Progenitor cell of endocrine pancreas (in vitro differentiated cells): ENCODE measurements around the gene HOXB9. TPM values are rescaled to one million over a fixed set of nuclear protein-coding genes. Genes with fewer than 3 reads are reported as not detected.

Experiments used
- DNase-seq: peaks from one replicate; pipeline ENCODE4 v3.0.0; 2021; ENCODE audit warnings: low spot score; ENCODE audit not compliant: unreplicated experiment
- H3K27ac Mint-ChIP-seq: 2 replicates; pipeline ENCODE4 v1.8.0; 2021; ENCODE audit warnings: mild to moderate bottlenecking, moderate library complexity, mixed read lengths
- H3K27me3 Mint-ChIP-seq: 2 replicates; pipeline ENCODE4 v1.8.0; 2021; ENCODE audit warnings: mixed read lengths
- H3K36me3 Mint-ChIP-seq: 2 replicates; pipeline ENCODE4 v1.8.0; 2022; ENCODE audit warnings: mixed read lengths; ENCODE audit not compliant: insufficient read depth
- H3K4me1 Mint-ChIP-seq: 2 replicates; pipeline ENCODE4 v1.8.0; 2021; ENCODE audit warnings: low read depth, mixed read lengths
- H3K4me3 Mint-ChIP-seq: 2 replicates; pipeline ENCODE4 v1.8.0; 2021; ENCODE audit warnings: low read depth, mild to moderate bottlenecking, moderate library complexity, mixed read lengths
- H3K9me3 Mint-ChIP-seq: 2 replicates; pipeline ENCODE4 v1.8.0; 2021; ENCODE audit warnings: low read depth, mixed read lengths
- CTCF ChIP-seq: fragments of 200-600 bp; sonication (generic); IDR thresholded peaks from one replicate; pipeline ENCODE4 v1.5.0; 2021; ENCODE audit warnings: antibody characterized with exemption, mild to moderate bottlenecking; ENCODE audit not compliant: unreplicated experiment
- total RNA-seq: library from RNA; stranded (reverse); gene quantifications from 2 replicates; pipeline ENCODE4 v1.2.1, GENCODE V29; 2021

HOXB9 gene
- total RNA-seq, 1 donor from 2014 or later, result not detected

GRCh38 chr17:48628649-48629410, 2.7 kb upstream of the HOXB9 start:
- TF ChIP-seq CTCF, result no peak
- no peak for DNase-seq
- peaks cover 4% of the 10 kb centered on the region for H3K4me1 Mint-ChIP-seq
- H3K27me3 Mint-ChIP-seq, result peaks cover 93% of the 10 kb centered on the region
- no peak overlapping the region for H3K4me3 Mint-ChIP-seq
- H3K27ac Mint-ChIP-seq, result no peak overlapping the region
- no peaks in the 10 kb centered on the region for H3K9me3 Mint-ChIP-seq
- no peaks in the 10 kb centered on the region for H3K36me3 Mint-ChIP-seq

- H3K4me1 Mint-ChIP-seq, result peaks cover 4% of the 10 kb centered on the region
- H3K9me3 Mint-ChIP-seq, result no peaks in the 10 kb centered on the region
- peaks cover 93% of the 10 kb centered on the region for H3K27me3 Mint-ChIP-seq
- no peak overlapping the region for H3K27ac Mint-ChIP-seq
- no peak for TF ChIP-seq CTCF
- no peak overlapping the region for H3K4me3 Mint-ChIP-seq
- DNase-seq, result no peak
- no peaks in the 10 kb centered on the region for H3K36me3 Mint-ChIP-seq
Measured at GRCh38 chr17:48627623-48628521, 1.7 kb upstream of the HOXB9 start.

GRCh38 chr17:48627118-48627597, 1.0 kb upstream of the HOXB9 start:
- no peak overlapping the region for H3K4me3 Mint-ChIP-seq
- H3K27ac Mint-ChIP-seq, result no peak overlapping the region
- H3K36me3 Mint-ChIP-seq, result no peaks in the 10 kb centered on the region
- H3K27me3 Mint-ChIP-seq, result peaks cover 93% of the 10 kb centered on the region
- H3K9me3 Mint-ChIP-seq, result no peaks in the 10 kb centered on the region
- TF ChIP-seq CTCF, result no peak
- DNase-seq, result no peak
- peaks cover 4% of the 10 kb centered on the region for H3K4me1 Mint-ChIP-seq

GRCh38 chr17:48625495-48626244, 488 bp downstream of the HOXB9 start:
- Mint-ChIP-seq H3K9me3 (no peaks in the 10 kb centered on the region), H3K27ac (no peak overlapping the region), H3K36me3 (no peaks in the 10 kb centered on the region), H3K4me3 (no peak overlapping the region), H3K4me1 (peaks cover 4% of the 10 kb centered on the region), H3K27me3 (peaks cover 93% of the 10 kb centered on the region)
- DNase-seq, result no peak
- TF ChIP-seq CTCF, result no peak
